ENCODE results near the gene LSM14A.

DNA sequence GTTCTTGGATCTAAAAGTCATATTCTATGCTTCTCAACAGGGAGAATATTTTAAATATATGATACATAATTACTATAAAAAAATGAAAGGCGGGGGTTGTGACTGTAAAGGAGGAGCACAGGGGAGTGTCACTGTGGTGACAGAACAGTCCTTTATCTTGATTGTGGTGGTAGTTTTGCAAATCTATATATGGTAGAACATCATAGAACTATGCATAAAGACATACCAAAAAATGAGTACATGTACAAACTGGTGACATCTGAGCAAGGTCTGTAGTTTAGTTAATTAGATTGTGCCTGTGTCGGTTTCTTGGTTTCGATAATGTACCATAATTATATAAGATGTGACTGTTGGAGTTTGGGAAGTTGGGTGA lies 43.3 kb downstream of the LSM14A start:
- TF ChIP-seq EP300 (IDR thresholded peaks at IDR 0.05) (no peak), POLR2A (IDR thresholded peaks at IDR 0.05; ENCODE audit: low read depth) (no peak)
